Cardiac fibroblast (primary cell): ENCODE data around the gene TCEAL4.
A peak's percentile ranks its signal among the peaks of the same experiment; 100 is the strongest.
"Not testable (repeated sequence)": the region's sequence is repeated elsewhere in the genome, so short reads cannot be mapped to it uniquely, and the experiment has no call there.

Experiments used
- DNase-seq, 2 donors: peaks; one replicate each; pipeline versions ENCODE4 v3.0.0 to v3.0.0-alpha.2; 2010; ENCODE audit warnings: low read depth in 2 of 2
- H3K4me3 ChIP-seq, 2 donors: replicated peaks in 1 of 2; 1 replicate in 1 of 2; 2 replicates in 1 of 2; pipeline ENCODE4 v1.5.1; 2011; ENCODE audit warnings: low read depth in 2 of 2, low read length in 2 of 2, mild to moderate bottlenecking in 2 of 2, moderate library complexity in 1 of 2
- TF ChIP-seq, protein P1 (sequence below): IDR thresholded peaks from one replicate; pipeline ENCODE4 v1.5.1; 2011; ENCODE audit warnings: low read depth, mild to moderate bottlenecking, low read length, inconsistent platforms

The TCEAL4 gene

DNA sequence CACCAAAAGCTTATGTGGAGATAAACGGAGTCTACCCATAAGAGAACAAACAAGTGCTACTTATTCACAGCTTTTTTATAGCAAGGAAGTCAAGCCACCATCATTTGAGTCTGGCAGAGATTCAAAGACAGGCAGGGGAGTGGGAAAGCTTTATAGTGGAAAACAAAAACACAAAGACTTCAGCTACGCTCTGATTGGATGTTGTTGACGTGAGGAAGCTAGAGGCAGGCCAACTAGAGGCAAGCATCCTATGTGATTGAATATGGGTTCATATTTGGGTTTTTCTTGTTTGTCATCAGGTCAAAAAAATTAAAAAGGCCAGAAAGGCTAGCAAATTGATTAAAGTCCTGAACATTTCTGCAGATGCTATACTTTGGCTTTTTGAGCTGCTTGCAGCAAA is 719 bp upstream of the TCEAL4 start:
- H3K4me3 ChIP-seq: no peak overlapping the region
- peak in 1 of 2 donors; percentile 47 for DNase-seq
- TF ChIP-seq, protein P1, sequence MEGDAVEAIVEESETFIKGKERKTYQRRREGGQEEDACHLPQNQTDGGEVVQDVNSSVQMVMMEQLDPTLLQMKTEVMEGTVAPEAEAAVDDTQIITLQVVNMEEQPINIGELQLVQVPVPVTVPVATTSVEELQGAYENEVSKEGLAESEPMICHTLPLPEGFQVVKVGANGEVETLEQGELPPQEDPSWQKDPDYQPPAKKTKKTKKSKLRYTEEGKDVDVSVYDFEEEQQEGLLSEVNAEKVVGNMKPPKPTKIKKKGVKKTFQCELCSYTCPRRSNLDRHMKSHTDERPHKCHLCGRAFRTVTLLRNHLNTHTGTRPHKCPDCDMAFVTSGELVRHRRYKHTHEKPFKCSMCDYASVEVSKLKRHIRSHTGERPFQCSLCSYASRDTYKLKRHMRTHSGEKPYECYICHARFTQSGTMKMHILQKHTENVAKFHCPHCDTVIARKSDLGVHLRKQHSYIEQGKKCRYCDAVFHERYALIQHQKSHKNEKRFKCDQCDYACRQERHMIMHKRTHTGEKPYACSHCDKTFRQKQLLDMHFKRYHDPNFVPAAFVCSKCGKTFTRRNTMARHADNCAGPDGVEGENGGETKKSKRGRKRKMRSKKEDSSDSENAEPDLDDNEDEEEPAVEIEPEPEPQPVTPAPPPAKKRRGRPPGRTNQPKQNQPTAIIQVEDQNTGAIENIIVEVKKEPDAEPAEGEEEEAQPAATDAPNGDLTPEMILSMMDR: no peak

DNA sequence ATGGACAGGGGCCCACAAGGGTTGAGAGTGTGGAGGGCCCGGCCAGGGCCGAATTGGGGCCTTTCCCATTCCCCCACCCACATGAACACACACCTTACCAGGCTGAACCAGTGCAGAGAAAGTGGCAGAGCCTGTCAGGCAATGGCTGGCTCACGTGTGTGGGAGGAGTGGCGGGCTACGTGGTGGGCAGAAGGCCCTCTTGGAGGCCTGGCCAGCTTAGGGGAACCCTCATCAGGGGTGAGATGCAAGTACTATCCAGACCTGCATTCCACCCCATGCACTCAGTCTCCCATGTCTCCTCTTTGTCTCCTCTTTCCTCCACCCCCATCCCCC is 965 bp downstream of the TCEAL4 start:
- DNase-seq: peak in 1 of 2 donors; percentile 42
- TF ChIP-seq, protein P1: no peak
- peak overlapping the region; percentile 70 to 73 for H3K4me3 ChIP-seq

DNA sequence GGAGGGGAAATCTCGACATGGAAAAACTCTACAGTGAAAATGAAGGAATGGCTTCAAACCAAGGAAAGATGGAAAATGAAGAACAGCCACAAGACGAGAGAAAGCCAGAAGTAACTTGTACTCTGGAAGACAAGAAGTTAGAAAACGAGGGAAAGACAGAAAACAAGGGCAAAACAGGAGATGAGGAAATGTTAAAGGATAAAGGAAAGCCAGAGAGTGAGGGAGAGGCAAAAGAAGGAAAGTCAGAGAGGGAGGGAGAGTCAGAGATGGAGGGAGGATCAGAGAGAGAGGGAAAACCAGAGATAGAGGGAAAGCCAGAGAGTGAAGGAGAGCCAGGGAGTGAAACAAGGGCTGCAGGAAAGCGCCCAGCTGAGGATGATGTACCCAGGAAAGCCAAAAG is 1.3 kb downstream of the TCEAL4 start:
- peak overlapping the region; percentile 70 to 73 for H3K4me3 ChIP-seq
- TF ChIP-seq, protein P1: no peak
- DNase-seq: no peak

DNA sequence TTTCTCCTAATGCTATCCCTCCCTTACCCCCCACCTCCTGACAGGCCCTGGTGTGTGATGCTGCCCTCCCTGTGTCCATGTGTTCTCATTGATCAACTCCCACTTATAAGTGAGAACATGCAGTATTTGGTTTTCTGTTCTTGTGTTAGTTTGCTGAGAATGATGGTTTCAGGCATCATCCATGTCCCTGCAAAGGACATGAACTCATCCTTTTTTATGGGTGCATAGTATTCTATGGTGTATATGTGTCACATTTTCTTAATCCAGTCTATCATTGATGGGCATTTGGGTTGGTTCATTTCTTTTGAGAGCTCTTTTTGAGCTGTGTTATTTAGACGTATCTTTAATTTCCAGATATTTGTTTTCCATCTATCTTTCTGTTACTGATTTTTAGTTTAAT is 7.0 kb downstream of the TCEAL4 start:
- not testable (repeated sequence) for DNase-seq, H3K4me3 ChIP-seq

DNA sequence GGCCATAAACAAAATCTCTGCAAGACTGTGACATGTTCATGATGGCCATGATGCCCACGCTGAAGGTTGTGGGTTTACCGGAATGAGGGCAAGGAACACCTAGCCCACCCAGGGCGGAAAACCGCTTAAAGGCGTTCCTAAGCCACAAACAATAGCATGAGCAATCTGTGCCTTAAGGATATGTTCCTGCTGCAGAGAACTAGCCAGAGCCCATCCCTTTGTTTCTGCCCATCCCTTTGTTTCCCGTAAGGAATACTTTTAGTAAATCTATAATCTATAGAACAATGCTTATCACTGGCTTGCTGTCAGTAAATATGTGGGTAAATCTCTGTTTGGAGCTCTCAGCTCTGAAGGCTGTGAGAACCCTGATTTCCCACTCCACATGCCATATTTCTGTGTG is 9.9 kb downstream of the TCEAL4 start:
- H3K4me3 ChIP-seq, DNase-seq: not testable (repeated sequence)

DNA sequence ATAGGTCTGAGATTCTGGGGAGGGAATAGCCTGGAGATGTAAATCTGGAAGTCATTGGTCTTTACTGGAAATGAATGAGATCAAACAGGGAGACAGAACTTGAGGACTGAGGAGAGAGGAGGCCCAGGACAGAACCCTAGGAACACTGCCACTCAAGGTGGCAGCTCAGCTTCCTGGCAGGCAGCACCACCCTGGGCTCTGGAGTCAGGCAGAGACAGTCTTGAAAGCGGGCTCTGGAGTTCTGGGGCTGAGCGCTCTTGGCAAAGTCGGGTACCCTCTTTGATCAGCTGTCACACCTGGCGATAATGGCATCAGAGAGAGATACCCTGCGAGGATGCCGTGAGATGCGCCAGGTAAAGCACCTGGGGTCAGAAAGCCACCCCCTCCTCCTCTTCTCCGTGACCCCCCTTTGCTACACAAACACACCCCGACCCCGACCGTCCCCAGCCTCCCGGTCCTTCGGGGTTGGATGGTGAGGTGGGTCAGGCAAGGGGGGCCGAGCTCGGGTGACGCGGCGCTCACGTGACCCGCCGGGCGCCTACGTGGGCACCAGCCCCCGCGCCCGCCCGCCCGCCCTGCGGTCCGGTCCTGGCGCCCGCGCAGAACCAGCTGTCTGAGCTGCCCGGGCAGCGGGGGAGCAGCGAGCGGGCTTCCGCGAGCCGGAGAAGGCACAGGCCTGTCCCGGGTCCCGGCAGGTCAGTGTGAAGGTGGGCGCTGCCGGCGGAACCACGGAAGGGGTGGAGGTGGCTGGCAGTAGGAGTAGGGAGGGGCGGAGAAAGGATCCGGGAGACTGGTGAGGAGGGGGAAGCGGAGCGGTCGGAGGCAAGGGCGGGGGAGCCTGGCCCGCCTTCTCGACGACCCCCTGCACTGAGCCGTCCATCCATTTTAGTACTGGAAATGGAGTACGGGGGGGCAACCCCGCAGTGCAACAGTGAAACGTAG is 22.3 kb downstream of the TCEAL4 start, which contains the start of gene TCEAL3:
TSS of gene TCEAL3 (plus strand) at position 600 of the 942 bp plus-strand sequence. CDS start 1,102 bp downstream, outside the sequence.
- TF ChIP-seq, protein P1: no peak
- DNase-seq: peak; percentile 33 to 70

DNA sequence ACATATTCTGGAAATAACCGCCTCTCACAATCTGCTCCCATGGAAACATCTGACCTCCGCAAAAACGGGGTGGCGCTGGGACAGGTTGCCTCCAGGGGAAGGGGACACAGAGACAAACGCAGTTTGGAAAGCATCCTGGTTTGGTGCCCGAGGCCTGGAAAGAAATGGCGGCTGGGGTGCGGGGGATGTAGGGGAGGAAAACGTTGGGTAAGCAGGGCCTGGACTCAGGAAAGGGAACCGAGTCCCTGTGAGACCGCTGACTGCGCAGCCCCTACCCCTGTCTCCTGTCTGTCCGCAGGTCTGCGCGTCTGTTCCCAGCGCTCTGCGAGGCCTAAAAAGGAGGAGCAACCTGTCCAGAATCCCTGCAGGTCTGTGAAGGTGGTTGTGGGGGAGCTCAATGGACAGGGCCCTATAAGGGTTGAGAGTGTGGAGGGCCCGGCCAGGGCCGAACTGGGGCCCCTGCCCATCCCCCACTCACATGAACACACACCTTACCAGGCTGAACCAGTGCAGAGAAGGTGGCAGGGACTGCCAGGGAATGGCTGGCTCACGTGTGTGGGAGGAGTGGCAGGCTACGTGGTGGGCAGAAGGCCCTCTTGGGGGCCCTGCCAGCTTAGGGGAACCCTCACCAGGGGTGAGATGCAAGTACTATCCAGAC is 23.1 kb downstream of the TCEAL4 start:
- H3K4me3 ChIP-seq: peak overlapping the region; percentile 68 to 70
- TF ChIP-seq, protein P1: no peak

More for the DNA sequence above, 22.3 kb downstream of the TCEAL4 start, which contains the start of gene TCEAL3:
- peak within 1 kb of the TSS; percentile 68 to 70 for H3K4me3 ChIP-seq

More for the DNA sequence above, 23.1 kb downstream of the TCEAL4 start:
- DNase-seq: no peak
